SK-MEL-5 (cell line): ENCODE results near the gene SMIM31. TPM values are rescaled to one million over a fixed set of nuclear protein-coding genes. Genes with fewer than 3 reads are reported as not detected.

Source experiments
- DNase-seq: peaks from one replicate; pipeline ENCODE4 v3.0.0-alpha.2; 2016; ENCODE audit warnings: low read depth, low spot score
- in situ Hi-C: cut with HindIII; loops from 2 replicates; pipeline ENCODE4 v1.10.0; 2016; ENCODE audit warnings: low sequenced_read_pairs, high pct_unique_total_duplicates, low pct_unique_long_range_greater_than_20kb
- small RNA-seq, 2 experiments: library from RNA; depleted of rRNA; stranded (forward); fragments of <200 nt; gene quantifications; one replicate each; pipeline ENCODE3, GENCODE V24; 2014
- total RNA-seq: library from RNA; depleted of rRNA; stranded (reverse); fragments of >200 nt; shearing (Covaris generic); gene quantifications from 2 replicates; pipeline ENCODE4 v1.2.3, GENCODE V29; 2014; rRNA removed

Gene SMIM31
- total RNA-seq, 1 experiment from 2014 or later, result 0.26 TPM

- DNase-seq, result no peak
- in situ Hi-C loops, result no loop called here
Measured at GRCh38 chr4:164847967-164848649, 94.2 kb downstream of the SMIM31 start.

Small RNAs within 50 kb of the gene (small RNA-seq; reads per million reads assigned to genes)
- gene RNU6-668P, result 0 reads per million in 2 experiments

Other genes starting within 250 kb of the SMIM31 start
- not detected in 2 replicates for gene APELA, start 123.0 kb downstream of the SMIM31 start, total RNA-seq
- not detected in 2 replicates for gene TRIM61, start 223.5 kb downstream of the SMIM31 start, total RNA-seq